GM23338 (cell line): Measurements from ENCODE around the gene PRPH.

ENCODE experiments used
- CTCF ChIP-seq, 2 experiments: fragments of 200-600 bp in 1 of 2; sonication (generic) in 1 of 2; conservative IDR thresholded peaks; 2 replicates each; pipeline versions ENCODE4 v1.5.1 to v1.6.1; 2016 to 2017; ENCODE audit warnings: antibody characterized with exemption in 2 of 2, low read depth in 2 of 2, mild to moderate bottlenecking in 2 of 2, moderate library complexity in 1 of 2
- ETS1 ChIP-seq: IDR thresholded peaks from 2 replicates; pipeline ENCODE4 v1.6.1; 2016; ENCODE audit warnings: antibody characterized with exemption
- EZH2 ChIP-seq: fragments of 200-600 bp; sonication (generic); IDR thresholded peaks from one replicate; pipeline ENCODE4 v1.8.0; 2017; ENCODE audit warnings: antibody characterized with exemption, mild to moderate bottlenecking, low read depth; ENCODE audit not compliant: unreplicated experiment
- EZH2phosphoT487 ChIP-seq: fragments of 200-600 bp; sonication (generic); IDR thresholded peaks from one replicate; pipeline ENCODE4 v1.8.1; 2018; ENCODE audit warnings: antibody characterized with exemption; ENCODE audit not compliant: unreplicated experiment
- POLR2AphosphoS5 ChIP-seq: IDR thresholded peaks from 2 replicates; pipeline ENCODE4 v1.6.1; 2016; ENCODE audit warnings: antibody characterized with exemption, low read depth
- REST ChIP-seq: IDR thresholded peaks from one replicate; pipeline ENCODE4 v1.6.1; 2018; ENCODE audit warnings: antibody characterized with exemption; ENCODE audit not compliant: unreplicated experiment

GRCh38 chr12:49273726-49274395 is 21.1 kb upstream of the PRPH start:
- no peak for TF ChIP-seq CTCF (conservative IDR thresholded peaks at IDR 0.05; ENCODE audit: low read depth in 2 of 2)
- no peak for TF ChIP-seq POLR2AphosphoS5
- no peak for TF ChIP-seq EZH2phosphoT487
- TF ChIP-seq ETS1, result no peak
- TF ChIP-seq REST, result no peak
- no peak for TF ChIP-seq EZH2
